Caco-2 (cell line): ENCODE results near the gene NPHP4. TPM values are rescaled to one million over a fixed set of nuclear protein-coding genes. Genes with fewer than 3 reads are reported as not detected.

Experiments
- BruUV-seq: library from RNA; stranded (reverse); fragments of 400-500 nt; replicated peaks from 2 replicates; lab custom pipeline; 2021; lab: Mats Ljungman, UMichigan
- CTCF ChIA-PET: fragments of 300-600 bp; sonication (Branson Sonifier 250); formaldehyde crosslinking; loops from one replicate; lab custom pipeline; 2022; ENCODE audit warnings: antibody characterized with exemption; lab: Charles Lee
- POLR2A ChIA-PET: fragments of 300-600 bp; sonication (Branson Sonifier 250); formaldehyde crosslinking; loops from one replicate; lab custom pipeline; 2022; ENCODE audit warnings: antibody characterized with exemption; lab: Charles Lee
- DNase-seq, 2 experiments: peaks; one replicate each; pipeline versions ENCODE4 v3.0.0 to v3.0.0-alpha.2; 2020 to 2022
- H3K27me3 ChIP-seq: replicated peaks from 2 replicates; pipeline ENCODE4 v1.6.0; 2011; ENCODE audit warnings: low read length; ENCODE audit not compliant: control insufficient read depth, insufficient read depth
- H3K36me3 ChIP-seq: 2 replicates; pipeline ENCODE4 v1.5.1; 2011; ENCODE audit warnings: low read length; ENCODE audit not compliant: control insufficient read depth, insufficient read depth
- H3K4me1 ChIP-seq: fragments of 250-450 bp; sonication (Bioruptor Pico); 2 replicates; pipeline ENCODE4 v1.5.1; 2020; ENCODE audit warnings: mild to moderate bottlenecking
- H3K4me3 ChIP-seq: 2 replicates; pipeline ENCODE4 v1.5.1; 2011; ENCODE audit warnings: low read depth, mild to moderate bottlenecking, control low read depth, low read length
- H3K9me3 ChIP-seq: fragments of 250-450 bp; sonication (Bioruptor Pico); 2 replicates; pipeline ENCODE4 v1.5.1; 2020; ENCODE audit warnings: mild to moderate bottlenecking, moderate library complexity
- H3K27ac Mint-ChIP-seq: one replicate; pipeline ENCODE4 v1.8.0; 2022; ENCODE audit warnings: mixed read lengths; ENCODE audit not compliant: unreplicated experiment
- H3K27me3 Mint-ChIP-seq: one replicate; pipeline ENCODE4 v1.8.0; 2022; ENCODE audit warnings: mixed read lengths; ENCODE audit not compliant: insufficient read depth, unreplicated experiment
- H3K36me3 Mint-ChIP-seq: one replicate; pipeline ENCODE4 v1.8.0; 2022; ENCODE audit warnings: mild to moderate bottlenecking, mixed read lengths; ENCODE audit not compliant: insufficient read depth, unreplicated experiment
- H3K4me1 Mint-ChIP-seq: one replicate; pipeline ENCODE4 v1.8.0; 2022; ENCODE audit warnings: low read depth, mixed read lengths; ENCODE audit not compliant: unreplicated experiment
- H3K4me3 Mint-ChIP-seq: one replicate; pipeline ENCODE4 v1.8.0; 2022; ENCODE audit warnings: mild to moderate bottlenecking, moderate library complexity, mixed read lengths; ENCODE audit not compliant: unreplicated experiment
- H3K9me3 Mint-ChIP-seq: one replicate; pipeline ENCODE4 v1.8.0; 2022; ENCODE audit warnings: mixed read lengths; ENCODE audit not compliant: unreplicated experiment
- CTCF ChIP-seq, 2 experiments: fragments of 200-600 bp in 1 of 2; IDR thresholded peaks; 1 replicate in 1 of 2; 2 replicates in 1 of 2; pipeline versions ENCODE4 v1.5.1 to v1.8.0; 2011 to 2022; ENCODE audit warnings: antibody characterized with exemption in 1 of 2, control low read depth in 1 of 2, inconsistent platforms in 1 of 2, low read depth in 1 of 2, low read length in 1 of 2, mild to moderate bottlenecking in 1 of 2, moderate library complexity in 1 of 2; ENCODE audit not compliant: insufficient read depth in 1 of 2, severe bottlenecking in 1 of 2, unreplicated experiment in 1 of 2
- intact Hi-C: fragments of 100-400 bp; cut with micrococcal nuclease; formaldehyde crosslinking; loops from one replicate; pipeline ENCODE4 v1.10.0; 2022; ENCODE audit not compliant: unreplicated experiment
- total RNA-seq: library from RNA; stranded (reverse); gene quantifications from 2 replicates; pipeline ENCODE4 v1.2.3, GENCODE V29; 2022

The NPHP4 gene
- total RNA-seq, 1 experiment from 2014 or later = 12.3 TPM

DNA sequence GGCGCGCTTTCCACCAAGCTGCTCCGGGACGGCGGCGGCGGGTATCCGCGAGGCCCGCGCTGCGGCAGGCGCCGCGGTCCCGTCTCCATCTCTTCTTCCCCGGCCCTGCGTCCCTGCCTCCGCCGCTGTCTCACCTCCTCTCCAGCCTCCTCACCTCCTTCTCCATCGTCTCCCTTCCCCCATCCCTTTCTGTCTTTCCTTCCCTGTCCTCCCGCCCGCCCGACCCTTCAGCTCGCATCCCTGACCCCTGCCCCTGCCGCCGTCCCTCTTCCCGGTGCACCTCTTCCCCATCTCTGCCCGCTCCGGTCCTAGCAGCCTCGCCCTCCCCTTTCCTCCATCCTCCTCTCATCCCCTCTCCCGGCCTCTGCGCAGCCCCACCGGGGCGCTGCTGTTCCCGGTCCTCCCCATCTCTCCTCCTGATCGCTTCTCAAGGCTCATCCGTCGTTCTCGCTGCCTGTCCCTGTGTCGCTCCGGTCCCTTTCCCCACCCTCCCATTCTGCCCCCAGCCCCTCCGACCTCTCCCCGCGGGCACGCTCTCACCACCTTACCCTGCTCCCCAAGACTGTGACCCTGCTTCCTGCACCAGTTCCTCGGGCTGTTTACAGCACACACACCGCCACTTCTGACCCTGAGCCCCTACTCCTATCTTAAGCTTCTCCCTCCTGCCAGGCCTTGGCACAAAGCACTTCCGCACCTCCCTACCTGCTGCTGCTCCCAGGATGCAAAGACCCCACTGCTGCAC lies 760 bp upstream of the NPHP4 start:
- no peak for DNase-seq
- intact Hi-C loops = loop anchor here (5.0 kb wide), 1 partner anchor 34 kb away; no protein-coding TSS in a partner anchor
- H3K4me1 Mint-ChIP-seq = peaks cover 7% of the 10 kb centered on the region
- no peak for TF ChIP-seq CTCF (IDR thresholded peaks at IDR 0.05; ENCODE audit: insufficient read depth in 1 of 2, low read depth in 1 of 2, low read length in 1 of 2, severe bottlenecking in 1 of 2, unreplicated experiment in 1 of 2)
- Histone ChIP-seq H3K4me1 (peaks cover 5% of the 10 kb centered on the region), H3K36me3 (no peaks in the 10 kb centered on the region), H3K4me3 (peak overlapping the region; percentile 63), H3K9me3 (no peaks in the 10 kb centered on the region), H3K27me3 (no peaks in the 10 kb centered on the region)
- no peaks in the 10 kb centered on the region for H3K9me3 Mint-ChIP-seq
- ChIA-PET CTCF (interaction anchor here (0.6 to 1.1 kb wide), 4 partner anchors 33 to 112 kb away, joined by 3 to 5 read pairs (median 4); no protein-coding TSS in a partner anchor), POLR2A (interaction anchor here (0.6 to 1.1 kb wide), 4 partner anchors 32 to 1688 kb away, joined by 3 read pairs; no protein-coding TSS in a partner anchor)
- no peaks in the 10 kb centered on the region for H3K27me3 Mint-ChIP-seq
- H3K4me3 Mint-ChIP-seq = peak overlapping the region; percentile 73
- BruUV-seq = no TSS peak
- no peak overlapping the region for H3K27ac Mint-ChIP-seq
- H3K36me3 Mint-ChIP-seq = no peaks in the 10 kb centered on the region

DNA sequence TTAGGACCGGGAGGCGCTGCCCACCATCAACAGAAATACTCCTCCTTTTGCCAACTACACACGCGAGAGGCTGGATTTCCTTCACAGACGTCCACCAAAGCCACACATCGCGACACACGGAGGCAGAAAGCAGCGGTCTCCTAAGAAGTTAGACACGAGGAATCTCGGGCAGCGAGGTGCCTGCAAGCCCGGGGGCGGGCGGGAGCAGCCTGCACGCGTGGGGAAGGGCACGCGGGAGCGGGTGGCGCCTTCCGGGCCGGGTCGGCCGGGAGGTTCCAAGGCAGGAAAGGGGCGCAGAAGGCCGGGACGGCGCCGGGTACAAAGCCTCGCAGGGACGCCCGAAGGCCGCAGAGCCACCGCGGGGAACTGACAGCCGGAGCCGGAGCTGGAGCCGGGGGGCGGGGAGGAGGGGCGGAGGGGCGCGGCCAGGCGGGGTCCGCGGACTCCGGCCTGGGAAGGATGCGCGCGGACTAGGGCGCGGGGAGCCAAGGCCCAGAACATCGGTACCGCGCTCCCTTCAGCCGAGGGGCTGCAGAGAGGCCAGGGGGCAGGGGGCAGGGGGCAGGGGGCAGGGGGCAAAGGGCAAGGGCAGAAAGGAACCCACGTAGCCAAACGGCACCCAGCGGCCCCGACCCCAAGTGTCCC lies 722 bp downstream of the NPHP4 start:
- Mint-ChIP-seq H3K9me3 (no peaks in the 10 kb centered on the region), H3K27ac (peak overlapping the region; percentile 66), H3K4me3 (peak overlapping the region; percentile 73), H3K4me1 (peaks cover 7% of the 10 kb centered on the region), H3K36me3 (no peaks in the 10 kb centered on the region), H3K27me3 (no peaks in the 10 kb centered on the region)
- BruUV-seq = no TSS peak
- CTCF ChIA-PET = no interaction called here
- intact Hi-C loops = loop anchor here (5.0 kb wide), 1 partner anchor 36 kb away; no protein-coding TSS in a partner anchor
- Histone ChIP-seq H3K9me3 (no peaks in the 10 kb centered on the region), H3K4me3 (peak overlapping the region; percentile 90), H3K27me3 (no peaks in the 10 kb centered on the region), H3K4me1 (peaks cover 5% of the 10 kb centered on the region), H3K36me3 (no peaks in the 10 kb centered on the region)
- POLR2A ChIA-PET = interaction anchor here (0.6 kb wide), 2 partner anchors 9 to 61 kb away, joined by 3 read pairs; no protein-coding TSS in a partner anchor
- peak in 1 of 2 experiments; percentile 46 for DNase-seq
- no peak for TF ChIP-seq CTCF (IDR thresholded peaks at IDR 0.05; ENCODE audit: insufficient read depth in 1 of 2, low read depth in 1 of 2, low read length in 1 of 2, severe bottlenecking in 1 of 2, unreplicated experiment in 1 of 2)

DNA sequence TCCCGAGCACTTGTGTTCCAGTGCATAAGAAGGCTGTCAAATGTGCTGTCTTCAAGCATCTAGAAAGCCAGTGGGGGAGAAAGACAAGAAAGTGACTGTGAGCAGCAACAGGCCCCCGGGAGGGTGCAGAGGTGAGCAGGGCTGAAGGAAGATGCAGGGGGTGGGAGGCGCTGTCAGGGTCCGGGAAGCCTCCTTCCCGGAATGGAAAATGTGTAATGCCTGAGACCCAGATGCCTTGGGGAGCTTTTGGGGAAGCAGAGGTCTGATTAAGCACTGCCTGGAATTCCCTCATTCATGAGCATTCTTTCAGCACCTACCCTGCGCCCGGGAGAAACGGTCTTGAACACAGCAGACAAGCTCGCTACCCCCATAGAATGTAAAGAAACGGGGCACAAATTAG lies 1.3 kb downstream of the NPHP4 start:
- TSS peak; percentile 56 for BruUV-seq
- TF ChIP-seq CTCF (IDR thresholded peaks at IDR 0.05; ENCODE audit: insufficient read depth in 1 of 2, low read depth in 1 of 2, low read length in 1 of 2, severe bottlenecking in 1 of 2, unreplicated experiment in 1 of 2) = no peak
- peaks cover 5% of the 10 kb centered on the region for H3K4me1 ChIP-seq
- H3K4me1 Mint-ChIP-seq = peaks cover 7% of the 10 kb centered on the region
- intact Hi-C loops = loop anchor here (5.0 kb wide), 1 partner anchor 36 kb away; no protein-coding TSS in a partner anchor
- no peaks in the 10 kb centered on the region for H3K36me3 ChIP-seq
- no peak for DNase-seq
- ChIA-PET CTCF (no interaction called here), POLR2A (interaction anchor here (0.6 kb wide), 2 partner anchors 8 to 62 kb away, joined by 3 read pairs; no protein-coding TSS in a partner anchor)
- H3K36me3 Mint-ChIP-seq = no peaks in the 10 kb centered on the region
- peak overlapping the region; percentile 90 for H3K4me3 ChIP-seq
- H3K27ac Mint-ChIP-seq = no peak overlapping the region
- no peaks in the 10 kb centered on the region for H3K9me3 Mint-ChIP-seq
- no peaks in the 10 kb centered on the region for H3K27me3 ChIP-seq
- H3K27me3 Mint-ChIP-seq = no peaks in the 10 kb centered on the region
- H3K9me3 ChIP-seq = no peaks in the 10 kb centered on the region
- peak overlapping the region; percentile 73 for H3K4me3 Mint-ChIP-seq
